GM12892 (cell line): ENCODE data around the gene TSPAN14.

Experiments
- POLR2A ChIP-seq: IDR thresholded peaks from 2 replicates; pipeline ENCODE4 v1.6.1; 2011; ENCODE audit warnings: low read depth, low read length, control low read depth
- POLR2AphosphoS5 ChIP-seq: IDR thresholded peaks from 2 replicates; pipeline ENCODE4 v1.6.1; 2011; ENCODE audit warnings: low read depth, low read length, control low read depth
- TAF1 ChIP-seq: IDR thresholded peaks from 2 replicates; pipeline ENCODE4 v1.6.1; 2011; ENCODE audit warnings: low read depth, mild to moderate bottlenecking, control low read depth, low read length, borderline replicate concordance

DNA sequence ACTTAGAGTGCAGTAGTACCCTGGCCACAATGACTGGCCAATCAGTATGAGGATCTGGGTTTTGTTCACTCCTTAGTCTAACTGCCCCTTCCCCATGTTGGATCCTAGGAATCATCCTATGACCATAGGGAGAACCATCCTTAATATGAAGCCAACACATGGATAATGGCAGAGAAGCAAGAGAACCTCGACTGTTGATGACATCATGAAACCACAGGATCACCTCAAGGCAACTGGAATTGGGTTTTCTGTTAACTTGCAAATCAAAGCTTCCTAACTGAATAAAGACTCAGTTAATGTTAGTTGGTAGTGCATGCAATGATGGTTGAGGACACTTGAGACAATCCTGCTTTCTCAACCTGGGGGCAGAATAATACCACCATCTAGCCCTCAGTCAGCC is 49.1 kb upstream of the TSPAN14 start:
- TF ChIP-seq POLR2AphosphoS5: no peak
- no peak for TF ChIP-seq POLR2A
- no peak for TF ChIP-seq TAF1
